GM19452 (cell line): ENCODE data around the gene TAPBPL.
"Not testable (repeated sequence)": the region's sequence is repeated elsewhere in the genome, so short reads cannot be mapped to it uniquely, and the experiment has no call there.

ENCODE experiments used
- ATAC-seq: cut with Tn5 transposase; IDR thresholded peaks from one replicate; pipeline ENCODE4 v1.9.1; 2021; ENCODE audit not compliant: unreplicated experiment

The TAPBPL gene

GRCh38 chr12:6489449-6489848, 37.6 kb downstream of the TAPBPL start:
- no peak for ATAC-seq

- not testable (repeated sequence) for ATAC-seq
Measured at GRCh38 chr12:6490673-6491072, 38.8 kb downstream of the TAPBPL start.

GRCh38 chr12:6492838-6493496, 41.1 kb downstream of the TAPBPL start, which contains the start of gene MRPL51:
Gene MRPL51 (minus strand): TSS chr12:6493262. CDS start chr12:6493136, 126 bp downstream.
- peak; percentile 59 for ATAC-seq

GRCh38 chr12:6493497-6494257, 41.8 kb downstream of the TAPBPL start, which contains the start of gene NCAPD2:
Gene NCAPD2 (plus strand): TSS chr12:6494102. CDS start chr12:6495099, 997 bp downstream.
- ATAC-seq: peak; percentile 84

- ATAC-seq: no peak
Measured at GRCh38 chr12:6494258-6494743, 42.5 kb downstream of the TAPBPL start.

- no peak for ATAC-seq
Measured at GRCh38 chr12:6494968-6495367, 43.1 kb downstream of the TAPBPL start.

- not testable (repeated sequence) for ATAC-seq
Measured at GRCh38 chr12:6497291-6497690, 45.4 kb downstream of the TAPBPL start.

- ATAC-seq: no peak
Measured at GRCh38 chr12:6500466-6500865, 48.6 kb downstream of the TAPBPL start.

GRCh38 chr12:6507102-6507998, 55.5 kb downstream of the TAPBPL start:
- ATAC-seq: no peak

GRCh38 chr12:6508087-6508486, 56.2 kb downstream of the TAPBPL start:
- ATAC-seq: no peak
